Fibroblast of lung (primary cell): ENCODE results near the gene CFAP298. TPM values are rescaled to one million over a fixed set of nuclear protein-coding genes. Genes with fewer than 3 reads are reported as not detected.

Experiments
- DNase-seq, 2 donors: peaks; one replicate each; pipeline versions ENCODE4 v3.0.0 to v3.0.0-alpha.2; 2010; ENCODE audit warnings: low read depth in 2 of 2
- H2AFZ ChIP-seq: 2 replicates; pipeline ENCODE4 v1.5.1; 2012; ENCODE audit warnings: low read length, control low read depth, inconsistent platforms
- H3K27ac ChIP-seq: 2 replicates; pipeline ENCODE4 v1.5.1; 2011; ENCODE audit warnings: low read length, control low read depth; ENCODE audit not compliant: insufficient read depth
- H3K27me3 ChIP-seq: 2 replicates; pipeline ENCODE4 v1.5.1; 2011; ENCODE audit warnings: mild to moderate bottlenecking, low read length; ENCODE audit not compliant: control insufficient read depth, insufficient read depth
- H3K36me3 ChIP-seq: 2 replicates; pipeline ENCODE4 v1.5.1; 2011; ENCODE audit warnings: low read length; ENCODE audit not compliant: control insufficient read depth, insufficient read depth
- H3K4me1 ChIP-seq: 2 replicates; pipeline ENCODE4 v1.5.1; 2011; ENCODE audit warnings: low read length; ENCODE audit not compliant: control insufficient read depth, insufficient read depth; ENCODE audit errors: extremely low read depth
- H3K4me2 ChIP-seq: 2 replicates; pipeline ENCODE4 v1.5.1; 2011; ENCODE audit warnings: low read length, control low read depth; ENCODE audit not compliant: insufficient read depth; ENCODE audit errors: extremely low read depth
- H3K4me3 ChIP-seq, 4 experiments: fragments of 200-600 bp in 1 of 4; sonication (generic) in 1 of 4; replicated peaks in 1 of 4; 2 replicates each; pipeline ENCODE4 v1.5.1; 2011 to 2016; ENCODE audit warnings: low read length in 4 of 4, low read depth in 3 of 4, mild to moderate bottlenecking in 3 of 4, control low read depth in 2 of 4, inconsistent platforms in 1 of 4, mixed read lengths in 1 of 4; ENCODE audit not compliant: insufficient read depth in 1 of 4; ENCODE audit errors: control extremely low read depth in 1 of 4
- H3K79me2 ChIP-seq: 2 replicates; pipeline ENCODE4 v1.5.1; 2012; ENCODE audit warnings: mild to moderate bottlenecking, low read length, inconsistent platforms; ENCODE audit not compliant: control insufficient read depth, insufficient read depth
- H3K9ac ChIP-seq: 2 replicates; pipeline ENCODE4 v1.5.1; 2011; ENCODE audit warnings: mild to moderate bottlenecking, low read length, control low read depth; ENCODE audit not compliant: insufficient read depth
- H3K9me3 ChIP-seq: 2 replicates; pipeline ENCODE4 v1.5.1; 2012; ENCODE audit warnings: low read depth, low read length; ENCODE audit not compliant: control insufficient read depth, insufficient read depth
- H4K20me1 ChIP-seq: 2 replicates; pipeline ENCODE4 v1.5.1; 2011; ENCODE audit warnings: low read length; ENCODE audit not compliant: control insufficient read depth, insufficient read depth; ENCODE audit errors: extremely low read depth
- CTCF ChIP-seq, 2 donors: IDR thresholded peaks in 1 of 2; conservative IDR thresholded peaks in 1 of 2; 1 replicate in 1 of 2; 2 replicates in 1 of 2; pipeline ENCODE4 v1.5.1; 2011 to 2012; ENCODE audit warnings: low read length in 2 of 2, control low read depth in 1 of 2, inconsistent platforms in 1 of 2, low read depth in 1 of 2, mild to moderate bottlenecking in 1 of 2
- EZH2 ChIP-seq: IDR thresholded peaks from 2 replicates; pipeline ENCODE4 v1.5.1; 2012; ENCODE audit warnings: low read length, control low read depth, mild to moderate bottlenecking; ENCODE audit errors: missing control alignments
- polyA plus RNA-seq, 2 donors: library from polyadenylated mRNA; depleted of rRNA in 1 of 2; stranded (reverse) in 1 of 2; unstranded in 1 of 2; fragments of >200 nt; gene quantifications; 2 replicates each; pipeline ENCODE4 v1.2.1, GENCODE V29; 2011 to 2012; ENCODE audit warnings: missing spikeins in 1 of 2
- total RNA-seq: library from RNA; depleted of rRNA; stranded (reverse); fragments of >200 nt; gene quantifications from 2 replicates; pipeline ENCODE4 v1.2.1, GENCODE V29; 2014

CFAP298 gene
- total and polyA plus RNA-seq, 2 donors (not counting 1 experiment from before 2014, with no cell fraction given): 18.7 to 20.9 TPM

- no peak for TF ChIP-seq EZH2
- peak; percentile 34 to 59 for TF ChIP-seq CTCF (conservative IDR thresholded peaks at IDR 0.05 in 1 of 2, IDR thresholded peaks at IDR 0.05 in 1 of 2; ENCODE audit: low read depth in 1 of 2, low read length in 2 of 2)
- no peak overlapping the region for H3K27ac ChIP-seq
- no peak overlapping the region for H3K4me3 ChIP-seq
- H3K27me3 ChIP-seq: no peaks in the 10 kb centered on the region
- DNase-seq: peak in 1 of 2 donors; percentile 19
- no peaks in the 10 kb centered on the region for H3K4me1 ChIP-seq
- H3K9ac ChIP-seq: no peak overlapping the region
- no peak overlapping the region for H2AFZ ChIP-seq
- H3K36me3 ChIP-seq: no peaks in the 10 kb centered on the region
- H4K20me1 ChIP-seq: no peaks in the 10 kb centered on the region
- H3K79me2 ChIP-seq: no peaks in the 10 kb centered on the region
- no peak overlapping the region for H3K4me2 ChIP-seq
- H3K9me3 ChIP-seq: no peaks in the 10 kb centered on the region
Observed at GRCh38 chr21:32653326-32653901, 41.2 kb upstream of the CFAP298 start.

GRCh38 chr21:32648165-32648564 is 36.0 kb upstream of the CFAP298 start:
- Histone ChIP-seq H3K27me3 (no peaks in the 10 kb centered on the region), H3K9ac (no peak overlapping the region), H3K9me3 (no peaks in the 10 kb centered on the region), H3K79me2 (no peaks in the 10 kb centered on the region), H3K36me3 (no peaks in the 10 kb centered on the region), H2AFZ (no peak overlapping the region), H3K27ac (no peak overlapping the region), H3K4me3 (no peak overlapping the region), H4K20me1 (no peaks in the 10 kb centered on the region), H3K4me2 (no peak overlapping the region), H3K4me1 (no peaks in the 10 kb centered on the region)
- no peak for DNase-seq
- TF ChIP-seq EZH2: no peak
- no peak for TF ChIP-seq CTCF (conservative IDR thresholded peaks at IDR 0.05 in 1 of 2, IDR thresholded peaks at IDR 0.05 in 1 of 2; ENCODE audit: low read depth in 1 of 2, low read length in 2 of 2)

GRCh38 chr21:32645261-32646182 is 33.3 kb upstream of the CFAP298 start:
- Histone ChIP-seq H3K9me3 (no peaks in the 10 kb centered on the region), H3K4me1 (no peaks in the 10 kb centered on the region), H3K27ac (no peak overlapping the region), H3K79me2 (no peaks in the 10 kb centered on the region), H3K9ac (no peak overlapping the region), H3K36me3 (peaks cover 2% of the 10 kb centered on the region), H4K20me1 (no peaks in the 10 kb centered on the region), H3K4me2 (no peak overlapping the region), H3K4me3 (no peak overlapping the region), H2AFZ (no peak overlapping the region), H3K27me3 (no peaks in the 10 kb centered on the region)
- no peak for TF ChIP-seq CTCF (conservative IDR thresholded peaks at IDR 0.05 in 1 of 2, IDR thresholded peaks at IDR 0.05 in 1 of 2; ENCODE audit: low read depth in 1 of 2, low read length in 2 of 2)
- no peak for TF ChIP-seq EZH2
- DNase-seq: no peak
